Suprapubic skin (tissue), 4 donors: ENCODE measurements around the gene TNFRSF9.
"Not testable (repeated sequence)": the region's sequence is repeated elsewhere in the genome, so short reads cannot be mapped to it uniquely, and the experiment has no call there.

Experiments used
- CTCF ChIP-seq, 2 donors: fragments of 200-600 bp in 1 of 2; fragments of 450-650 bp in 1 of 2; sonication (generic) in 1 of 2; IDR thresholded peaks; one replicate each; pipeline ENCODE4 v1.5.1; 2016 to 2019; ENCODE audit warnings: antibody characterized with exemption in 2 of 2, mild to moderate bottlenecking in 1 of 2, moderate library complexity in 1 of 2
- POLR2A ChIP-seq, 2 donors: fragments of 450-650 bp; IDR thresholded peaks; one replicate each; pipeline ENCODE4 v1.6.1; 2017; ENCODE audit warnings: antibody characterized with exemption in 2 of 2, mild to moderate bottlenecking in 2 of 2, moderate library complexity in 2 of 2
- POLR2AphosphoS5 ChIP-seq, 3 donors: sonication (generic); formaldehyde crosslinking; IDR thresholded peaks; one replicate each; pipeline ENCODE4 v1.6.1; 2017; ENCODE audit warnings: antibody characterized with exemption in 3 of 3

- not testable (repeated sequence) for TF ChIP-seq CTCF, POLR2AphosphoS5, POLR2A (IDR thresholded peaks at IDR 0.05)
Observed at GRCh38 chr1:7917971-7918370, 22.7 kb downstream of the TNFRSF9 start.
